BJ (cell line): ENCODE data around the gene F13B. TPM values are rescaled to one million over a fixed set of nuclear protein-coding genes. Genes with fewer than 3 reads are reported as not detected.

Experiments used
- CTCF ChIA-PET: fragments of 350-600 bp; formaldehyde crosslinking; extraction: SDS; loops from one replicate; lab custom pipeline; 2021; ENCODE audit warnings: antibody characterized with exemption, inconsistent platforms; lab: Yijun Ruan, JAX
- POLR2A ChIA-PET: fragments of 300-600 bp; sonication (Branson Sonifier 250); formaldehyde crosslinking; extraction: SDS; loops from one replicate; lab custom pipeline; 2021; ENCODE audit warnings: antibody characterized with exemption; lab: Charles Lee
- DNase-seq: peaks from one replicate; pipeline ENCODE4 v3.0.0-alpha.2; 2011; ENCODE audit warnings: low read depth
- H3K27me3 ChIP-seq: 2 replicates; pipeline ENCODE4 v1.6.0; 2011; ENCODE audit warnings: low read length; ENCODE audit not compliant: control insufficient read depth, insufficient read depth
- H3K36me3 ChIP-seq: 2 replicates; pipeline ENCODE4 v1.5.1; 2011; ENCODE audit warnings: low read length; ENCODE audit not compliant: control insufficient read depth, insufficient read depth
- H3K4me3 ChIP-seq: 2 replicates; pipeline ENCODE4 v1.5.1; 2011; ENCODE audit warnings: low read depth, mild to moderate bottlenecking, control low read depth, low read length
- polyA plus RNA-seq: library from polyadenylated mRNA; depleted of rRNA; stranded (reverse); fragments of >200 nt; gene quantifications from 2 replicates; pipeline ENCODE4 v1.2.3, GENCODE V29; 2011
- TF ChIP-seq, protein P1 (sequence below): IDR thresholded peaks from 2 replicates; pipeline ENCODE4 v1.5.1; 2011; ENCODE audit warnings: low read depth, mild to moderate bottlenecking, control low read depth, inconsistent platforms, low read length, moderate library complexity; ENCODE audit not compliant: insufficient read depth

The F13B gene
- polyA plus RNA-seq, 1 experiment, result not detected

DNA sequence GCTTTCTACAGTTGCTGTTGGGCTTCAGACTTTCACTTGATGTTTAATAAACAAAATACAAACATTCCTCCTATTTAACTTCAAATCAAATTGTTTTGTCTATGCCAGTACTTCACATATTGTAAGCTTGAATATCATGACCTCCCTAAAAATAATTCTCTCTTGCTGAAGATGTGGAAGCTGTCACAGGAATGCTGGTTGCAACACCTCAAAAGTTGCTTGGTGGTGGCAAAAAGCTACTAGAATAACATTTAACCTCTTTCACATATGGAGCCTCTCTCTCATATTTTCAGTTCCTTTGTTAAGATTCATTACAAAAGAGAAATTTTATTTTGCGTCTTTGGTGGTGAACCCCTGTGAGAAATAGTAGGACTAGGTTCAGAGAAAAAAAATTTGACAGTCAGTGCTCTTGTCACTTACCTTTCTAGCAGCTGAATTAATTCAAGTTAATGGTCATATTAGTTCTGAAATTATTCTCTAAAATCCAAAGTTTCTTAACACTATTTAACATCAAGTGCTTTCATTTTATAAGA lies 25.5 kb upstream of the F13B start:
- no peaks in the 10 kb centered on the region; the same call in 1 of the 2 replicates for H3K36me3 ChIP-seq

DNA sequence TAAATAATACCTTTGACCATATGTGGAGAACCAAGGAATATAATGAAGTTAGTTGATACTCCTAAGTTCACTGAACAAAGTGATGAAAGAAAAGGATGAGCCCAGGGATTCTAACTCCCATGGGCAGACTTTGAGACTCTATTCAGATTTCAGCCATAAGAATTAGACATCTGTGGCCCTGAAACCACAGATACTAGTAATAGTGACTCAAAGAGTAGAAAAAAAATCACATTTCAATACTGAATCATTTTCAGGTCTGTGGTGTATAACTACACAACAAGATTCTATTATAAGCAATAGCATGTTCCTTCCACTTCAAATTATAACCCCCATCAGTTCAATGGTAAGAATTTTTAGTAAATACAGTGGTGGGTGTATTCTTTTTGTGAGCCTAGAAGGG lies 16.4 kb upstream of the F13B start:
- H3K27me3 ChIP-seq, result no peaks in the 10 kb centered on the region
- TF ChIP-seq, protein P1, sequence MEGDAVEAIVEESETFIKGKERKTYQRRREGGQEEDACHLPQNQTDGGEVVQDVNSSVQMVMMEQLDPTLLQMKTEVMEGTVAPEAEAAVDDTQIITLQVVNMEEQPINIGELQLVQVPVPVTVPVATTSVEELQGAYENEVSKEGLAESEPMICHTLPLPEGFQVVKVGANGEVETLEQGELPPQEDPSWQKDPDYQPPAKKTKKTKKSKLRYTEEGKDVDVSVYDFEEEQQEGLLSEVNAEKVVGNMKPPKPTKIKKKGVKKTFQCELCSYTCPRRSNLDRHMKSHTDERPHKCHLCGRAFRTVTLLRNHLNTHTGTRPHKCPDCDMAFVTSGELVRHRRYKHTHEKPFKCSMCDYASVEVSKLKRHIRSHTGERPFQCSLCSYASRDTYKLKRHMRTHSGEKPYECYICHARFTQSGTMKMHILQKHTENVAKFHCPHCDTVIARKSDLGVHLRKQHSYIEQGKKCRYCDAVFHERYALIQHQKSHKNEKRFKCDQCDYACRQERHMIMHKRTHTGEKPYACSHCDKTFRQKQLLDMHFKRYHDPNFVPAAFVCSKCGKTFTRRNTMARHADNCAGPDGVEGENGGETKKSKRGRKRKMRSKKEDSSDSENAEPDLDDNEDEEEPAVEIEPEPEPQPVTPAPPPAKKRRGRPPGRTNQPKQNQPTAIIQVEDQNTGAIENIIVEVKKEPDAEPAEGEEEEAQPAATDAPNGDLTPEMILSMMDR, result no peak
- H3K4me3 ChIP-seq, result no peak overlapping the region
- CTCF ChIA-PET, result no interaction called here
- POLR2A ChIA-PET, result no interaction called here
- no peak for DNase-seq
- H3K36me3 ChIP-seq, result peaks cover 4% of the 10 kb centered on the region; the same call in 1 of the 2 replicates

More for the DNA sequence above, 25.5 kb upstream of the F13B start:
- ChIA-PET CTCF (interaction anchor here (1.5 kb wide), 1 partner anchor 45 kb away, joined by 4 read pairs; no protein-coding TSS in a partner anchor), POLR2A (no interaction called here)
- Histone ChIP-seq H3K27me3 (no peaks in the 10 kb centered on the region), H3K4me3 (no peak overlapping the region)
- TF ChIP-seq, protein P1, result no peak
- DNase-seq, result no peak

DNA sequence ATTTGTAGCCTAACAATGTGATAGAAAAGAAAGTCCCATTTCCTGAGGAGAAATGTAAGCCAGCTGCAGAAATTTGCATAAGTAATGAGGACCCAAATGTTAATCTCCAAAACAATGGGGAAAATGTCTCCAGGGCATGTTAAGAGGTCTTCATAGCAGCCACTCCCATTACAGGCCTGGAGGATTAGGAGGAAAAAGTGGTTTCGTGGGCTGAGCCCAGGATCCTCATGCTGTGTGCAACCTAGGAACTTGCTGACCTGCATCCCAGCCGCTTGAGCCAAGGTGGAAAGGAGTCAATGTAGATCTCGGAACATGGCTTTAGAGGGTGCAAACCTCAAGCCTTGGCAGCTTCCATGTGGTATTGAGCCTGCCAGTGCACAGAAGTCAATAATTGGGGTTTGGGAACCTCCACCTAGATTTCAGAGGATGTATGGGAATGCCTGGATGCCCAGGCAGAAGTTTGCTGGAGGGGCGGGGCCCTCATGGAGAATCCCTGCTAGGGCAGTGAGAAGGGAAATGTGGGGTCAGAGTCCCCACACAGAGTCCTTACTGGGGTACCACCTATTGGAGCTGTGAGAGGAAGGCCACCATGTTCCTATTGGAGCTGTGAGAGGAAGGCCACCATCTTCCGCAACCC lies 14.2 kb upstream of the F13B start:
- Histone ChIP-seq H3K4me3 (no peak overlapping the region), H3K36me3 (peaks cover 4% of the 10 kb centered on the region; the same call in 1 of the 2 replicates), H3K27me3 (no peaks in the 10 kb centered on the region)
- CTCF ChIA-PET, result no interaction called here
- no peak for DNase-seq
- TF ChIP-seq, protein P1, result no peak
- POLR2A ChIA-PET, result no interaction called here

DNA sequence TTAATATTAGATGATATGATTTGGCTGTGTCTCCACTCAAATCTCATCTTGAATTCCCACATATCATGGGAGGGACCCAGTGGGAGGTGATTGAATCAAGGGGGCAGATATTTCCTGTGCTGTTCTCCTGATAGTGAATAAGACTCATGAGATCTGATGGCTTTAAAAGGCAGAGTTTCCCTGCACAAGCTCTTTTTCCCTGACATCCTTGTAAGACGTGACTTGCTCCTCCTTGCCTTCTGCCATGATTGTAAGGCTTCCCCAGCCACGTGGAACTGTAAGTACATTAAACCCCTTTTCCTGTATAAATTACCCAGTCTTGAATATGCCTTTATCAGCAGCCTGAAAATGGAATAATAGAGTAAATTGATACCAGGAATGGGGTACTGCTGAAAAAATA lies 13.3 kb upstream of the F13B start:
- ChIA-PET POLR2A (no interaction called here), CTCF (no interaction called here)
- TF ChIP-seq, protein P1, result no peak
- peaks cover 4% of the 10 kb centered on the region; the same call in 1 of the 2 replicates for H3K36me3 ChIP-seq
- no peaks in the 10 kb centered on the region for H3K27me3 ChIP-seq
- no peak for DNase-seq
- H3K4me3 ChIP-seq, result no peak overlapping the region

DNA sequence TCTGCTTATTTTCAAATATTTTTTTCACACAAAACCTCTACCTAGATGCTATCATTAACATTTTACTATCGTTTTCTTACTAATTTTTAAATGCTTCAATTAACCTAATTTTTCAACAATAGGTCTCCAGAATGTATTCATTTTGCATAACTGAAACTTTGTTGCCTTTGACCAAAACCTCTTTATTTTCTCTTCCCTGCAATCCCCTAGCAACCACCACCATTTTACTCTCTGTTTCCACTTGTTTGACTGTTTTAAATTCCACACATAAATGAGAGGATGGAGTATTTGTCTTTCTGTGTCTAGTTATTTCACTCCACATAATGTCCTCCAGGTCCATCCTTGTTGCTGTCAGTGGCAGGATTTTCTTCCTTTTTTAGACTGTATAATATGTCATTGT lies 9.5 kb upstream of the F13B start:
- no peak for DNase-seq
- ChIA-PET CTCF (no interaction called here), POLR2A (no interaction called here)
- Histone ChIP-seq H3K4me3 (no peak overlapping the region), H3K27me3 (no peaks in the 10 kb centered on the region), H3K36me3 (no peaks in the 10 kb centered on the region)
- TF ChIP-seq, protein P1, result no peak
